Parietal lobe (tissue), 2 donors: Measurements from ENCODE around the gene GPR157. TPM values are rescaled to one million over a fixed set of nuclear protein-coding genes. Genes with fewer than 3 reads are reported as not detected.

Experiments used
- small RNA-seq: library from RNA; depleted of rRNA; stranded (forward); fragments of <200 nt; gene quantifications from one replicate; pipeline ENCODE3, GENCODE V24; 2014; ENCODE audit warnings: low replicate concordance
- total RNA-seq: library from RNA; depleted of rRNA; stranded (reverse); fragments of >200 nt; gene quantifications from one replicate; pipeline ENCODE4 v1.2.3, GENCODE V29; 2014

Gene GPR157
- under 0.01 TPM for total RNA-seq

DNA sequence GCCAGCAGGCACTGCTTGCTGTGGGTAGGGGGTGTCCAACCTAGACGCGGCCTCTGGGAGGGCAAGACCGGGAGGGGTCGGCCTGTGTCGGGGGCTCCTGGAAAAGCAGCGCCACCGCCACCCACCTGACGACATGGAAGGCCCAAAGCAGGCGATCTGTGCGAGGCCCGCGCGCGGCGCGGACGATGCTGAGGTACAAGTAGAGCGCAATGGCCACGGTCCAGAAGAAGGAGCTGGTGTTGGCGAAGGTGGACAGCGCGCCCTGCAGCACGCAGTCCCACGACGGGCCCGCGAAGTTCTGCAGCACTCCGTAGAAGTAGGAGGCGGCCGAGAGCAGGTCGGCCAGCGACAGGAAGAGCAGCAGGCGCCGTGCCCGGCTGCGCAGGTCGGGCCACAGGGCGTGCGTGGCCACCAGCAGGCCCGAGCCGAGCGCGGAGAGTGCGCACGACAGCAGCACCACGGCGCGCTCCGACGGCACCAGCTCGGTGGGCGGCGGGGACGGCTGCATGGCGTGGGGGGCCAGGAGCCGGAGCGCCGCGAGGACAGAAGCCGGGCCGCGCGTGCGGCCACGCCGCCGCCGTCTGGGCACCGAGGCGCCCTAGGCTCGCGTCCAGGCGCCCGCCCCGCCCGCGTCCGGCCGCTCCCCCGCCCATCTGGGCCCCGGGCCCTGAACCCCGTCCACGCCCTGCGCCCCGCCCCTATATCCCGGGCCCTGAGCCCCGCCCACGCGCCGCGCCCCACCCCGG lies at the start of gene GPR157:
Gene GPR157, minus strand, starts transcription at position 583 of the 746 bp plus-strand sequence. Its CDS starts 75 bp downstream, at position 508.

DNA sequence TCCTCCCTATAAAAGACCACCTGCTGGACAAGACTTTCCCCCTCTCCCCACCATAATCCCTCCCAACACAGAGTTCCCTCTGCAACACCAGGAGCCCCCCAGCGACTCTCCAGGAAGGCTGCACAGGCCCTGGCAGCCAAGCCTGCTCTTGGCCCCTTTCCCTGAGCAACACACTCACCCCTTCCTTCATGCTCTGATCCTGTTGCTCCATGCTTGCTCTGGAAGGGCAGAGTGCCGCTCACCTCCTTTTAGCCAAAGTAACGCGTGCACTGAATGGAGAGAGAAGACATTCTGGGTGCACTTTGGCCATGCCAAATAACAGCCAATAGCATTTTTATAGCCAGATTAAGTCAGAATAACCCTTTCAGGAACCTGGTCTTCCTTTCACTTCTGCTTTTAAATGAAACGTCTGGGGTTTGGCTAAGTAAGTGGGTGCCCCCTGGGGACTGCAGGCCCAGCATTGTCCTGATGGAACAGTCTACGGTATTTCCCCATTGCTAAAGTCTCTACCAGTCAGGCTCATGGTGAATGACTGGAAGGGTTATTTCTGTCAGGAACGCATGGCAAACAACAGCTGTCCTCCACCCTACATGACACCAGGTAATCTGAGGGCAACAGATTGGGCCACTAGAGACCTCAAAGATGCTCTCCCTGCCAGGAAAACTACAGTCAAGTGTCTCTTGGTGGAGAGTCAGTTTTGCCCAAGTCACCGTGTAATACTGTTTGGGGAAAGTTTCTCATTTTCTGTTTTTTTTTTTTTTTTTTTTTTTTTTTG lies 59.4 kb downstream of the GPR157 start, which contains the start of gene SLC2A5:
Gene SLC2A5, minus strand, starts transcription at position 310 of the 775 bp plus-strand sequence. Its CDS starts 99 bp downstream, at position 211.

Small RNAs within 50 kb of the gene (small RNA-seq; reads per million reads assigned to genes)
- not detected for gene RF00424

Other genes starting within 250 kb of the GPR157 start
- gene CA6, start 183.2 kb downstream of the GPR157 start, total RNA-seq = not detected
- gene SLC2A7, start 102.7 kb downstream of the GPR157 start, total RNA-seq = not detected
- 0.94 TPM for gene SLC2A5, start 59.5 kb downstream of the GPR157 start, total RNA-seq
- 11.3 TPM for gene H6PD, start 105.7 kb upstream of the GPR157 start, total RNA-seq
- gene SPSB1, start 163.8 kb upstream of the GPR157 start, total RNA-seq = 3.1 TPM